ENCODE data around the gene KCNF1. TPM values are rescaled to one million over a fixed set of nuclear protein-coding genes. Genes with fewer than 3 reads are reported as not detected.

Gene KCNF1
- total and polyA plus RNA-seq, 10 of the 15 experiments (the other 5 are each of a cell fraction or from before 2014, with no cell fraction given): not detected

DNA sequence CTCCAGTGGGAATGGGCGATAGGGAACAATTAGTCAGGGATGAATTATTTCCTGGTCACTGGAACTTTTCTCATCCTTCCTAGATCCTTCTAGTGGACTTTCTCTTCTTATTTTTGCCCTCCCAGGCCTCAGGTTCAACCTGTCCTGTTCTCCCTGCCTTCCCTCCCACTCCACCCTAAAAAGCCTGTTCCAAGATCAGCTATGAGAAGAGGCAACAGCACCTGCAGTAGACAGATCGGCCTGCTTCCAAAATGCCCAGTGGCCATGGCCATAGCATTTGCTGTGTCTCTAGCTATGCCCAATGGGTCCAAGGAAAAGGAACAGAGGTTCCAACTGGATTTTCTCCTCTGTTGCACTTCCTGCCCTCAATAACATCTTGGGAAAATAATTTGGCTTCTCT lies 16.5 kb upstream of the KCNF1 start:
- no peak overlapping the region for H2AFZ ChIP-seq (ENCODE audit: control insufficient read depth, low read depth, low read length)
- DNase-seq (ENCODE audit: low read depth, low spot score) (no peak), ATAC-seq (no peak), FAIRE-seq (no peak)
- 7% methylated on average over 2 of the region's 2 CpGs for WGBS (ENCODE audit: insufficient coverage, insufficient replicate concordance, low lambda C conversion rate, missing lambda C conversion rate)
- no peak overlapping the region for H3K27ac ChIP-seq (ENCODE audit: control insufficient read depth, insufficient read depth)
- RAD21 ChIA-PET (ENCODE audit: unreplicated experiment): interaction anchor here (0.6 kb wide), 1 partner anchor 18 kb away, joined by 3 read pairs; no protein-coding TSS in a partner anchor
- intact Hi-C loops (cut with micrococcal nuclease; ENCODE audit: unreplicated experiment) (loop anchor here (5.0 kb wide), 1 partner anchor 48 kb away; no protein-coding TSS in a partner anchor), in situ Hi-C loops (cut with MboI) (loop anchor here (5.0 kb wide), 1 partner anchor 58 kb away; no protein-coding TSS in a partner anchor)
- no peaks in the 10 kb centered on the region for H3K36me3 ChIP-seq (ENCODE audit: control insufficient read depth in 2 of 2, insufficient read depth in 2 of 2, low read length in 1 of 2)
- H3K4me1 ChIP-seq (ENCODE audit: control insufficient read depth, insufficient read depth, low read length): no peaks in the 10 kb centered on the region
- SMC1A ChIA-PET (ENCODE audit: uncharacterized antibody, unreplicated experiment): interaction anchor here (1.6 kb wide), 1 partner anchor 28 kb away, joined by 4 read pairs; no protein-coding TSS in a partner anchor
- no peak overlapping the region for H3K4me2 ChIP-seq (ENCODE audit: control insufficient read depth, insufficient read depth)
- CTCF ChIA-PET: interaction anchor here (0.8 to 1.3 kb wide), 4 partner anchors 14 to 60 kb away, joined by 3 to 4 read pairs (median 3); no protein-coding TSS in a partner anchor
- peaks cover 0 to 3% of the 10 kb centered on the region in 2 experiments; a peak in 2 of 4 replicates for H3K27me3 ChIP-seq (replicated peaks in 1 of 2; ENCODE audit: control insufficient read depth in 2 of 2, insufficient read depth in 2 of 2, low read length in 1 of 2)
- H3K9ac ChIP-seq (ENCODE audit: control insufficient read depth, insufficient read depth, low read length): no peak overlapping the region
- no peaks in the 10 kb centered on the region for H3K79me2 ChIP-seq (ENCODE audit: control insufficient read depth, insufficient read depth, low read length)
- H3K9me3 ChIP-seq (replicated peaks; ENCODE audit: control insufficient read depth, insufficient read depth, low read length): no peaks in the 10 kb centered on the region
- POLR2A ChIA-PET: no interaction called here
- H3K4me3 ChIP-seq: no peak overlapping the region
- H4K20me1 ChIP-seq (ENCODE audit: control insufficient read depth, insufficient read depth): no peaks in the 10 kb centered on the region
- no TSS peak for BruUV-seq (replicated peaks)
- TF ChIP-seq PAX5 (IDR thresholded peaks at IDR 0.05; ENCODE audit: borderline replicate concordance, low read depth, low read length) (no peak), JUNB (IDR thresholded peaks at IDR 0.05) (no peak), ASH2L (IDR thresholded peaks at IDR 0.05; ENCODE audit: borderline replicate concordance, low read depth) (no peak), IKZF2 (IDR thresholded peaks at IDR 0.05) (no peak), MYB (IDR thresholded peaks at IDR 0.05; ENCODE audit: borderline replicate concordance, low read depth, low read length) (no peak), BRCA1 (IDR thresholded peaks at IDR 0.05; ENCODE audit: low read depth, low read length) (no peak), RELA (IDR thresholded peaks at IDR 0.05; ENCODE audit: borderline replicate concordance, partially characterized antibody) (no peak), ZNF207 (IDR thresholded peaks at IDR 0.05; ENCODE audit: borderline replicate concordance) (no peak), NBN (IDR thresholded peaks at IDR 0.05) (no peak), YBX1 (IDR thresholded peaks at IDR 0.05) (no peak), TCF3 (IDR thresholded peaks at IDR 0.05; ENCODE audit: borderline replicate concordance, insufficient read depth, low read depth, low read length) (no peak), MEF2A (IDR thresholded peaks at IDR 0.05; ENCODE audit: insufficient read depth, low read depth, low read length) (no peak), TARDBP (IDR thresholded peaks at IDR 0.05; ENCODE audit: borderline replicate concordance) (no peak), PAX8 (IDR thresholded peaks at IDR 0.05) (no peak)
- TF ChIP-seq, protein P1, sequence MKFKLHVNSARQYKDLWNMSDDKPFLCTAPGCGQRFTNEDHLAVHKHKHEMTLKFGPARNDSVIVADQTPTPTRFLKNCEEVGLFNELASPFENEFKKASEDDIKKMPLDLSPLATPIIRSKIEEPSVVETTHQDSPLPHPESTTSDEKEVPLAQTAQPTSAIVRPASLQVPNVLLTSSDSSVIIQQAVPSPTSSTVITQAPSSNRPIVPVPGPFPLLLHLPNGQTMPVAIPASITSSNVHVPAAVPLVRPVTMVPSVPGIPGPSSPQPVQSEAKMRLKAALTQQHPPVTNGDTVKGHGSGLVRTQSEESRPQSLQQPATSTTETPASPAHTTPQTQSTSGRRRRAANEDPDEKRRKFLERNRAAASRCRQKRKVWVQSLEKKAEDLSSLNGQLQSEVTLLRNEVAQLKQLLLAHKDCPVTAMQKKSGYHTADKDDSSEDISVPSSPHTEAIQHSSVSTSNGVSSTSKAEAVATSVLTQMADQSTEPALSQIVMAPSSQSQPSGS (IDR thresholded peaks at IDR 0.05; ENCODE audit: low read length): no peak
- TF ChIP-seq, protein P2, sequence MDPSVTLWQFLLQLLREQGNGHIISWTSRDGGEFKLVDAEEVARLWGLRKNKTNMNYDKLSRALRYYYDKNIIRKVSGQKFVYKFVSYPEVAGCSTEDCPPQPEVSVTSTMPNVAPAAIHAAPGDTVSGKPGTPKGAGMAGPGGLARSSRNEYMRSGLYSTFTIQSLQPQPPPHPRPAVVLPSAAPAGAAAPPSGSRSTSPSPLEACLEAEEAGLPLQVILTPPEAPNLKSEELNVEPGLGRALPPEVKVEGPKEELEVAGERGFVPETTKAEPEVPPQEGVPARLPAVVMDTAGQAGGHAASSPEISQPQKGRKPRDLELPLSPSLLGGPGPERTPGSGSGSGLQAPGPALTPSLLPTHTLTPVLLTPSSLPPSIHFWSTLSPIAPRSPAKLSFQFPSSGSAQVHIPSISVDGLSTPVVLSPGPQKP (IDR thresholded peaks at IDR 0.05; ENCODE audit: low read depth, low read length): no peak
- TF ChIP-seq, protein P3, sequence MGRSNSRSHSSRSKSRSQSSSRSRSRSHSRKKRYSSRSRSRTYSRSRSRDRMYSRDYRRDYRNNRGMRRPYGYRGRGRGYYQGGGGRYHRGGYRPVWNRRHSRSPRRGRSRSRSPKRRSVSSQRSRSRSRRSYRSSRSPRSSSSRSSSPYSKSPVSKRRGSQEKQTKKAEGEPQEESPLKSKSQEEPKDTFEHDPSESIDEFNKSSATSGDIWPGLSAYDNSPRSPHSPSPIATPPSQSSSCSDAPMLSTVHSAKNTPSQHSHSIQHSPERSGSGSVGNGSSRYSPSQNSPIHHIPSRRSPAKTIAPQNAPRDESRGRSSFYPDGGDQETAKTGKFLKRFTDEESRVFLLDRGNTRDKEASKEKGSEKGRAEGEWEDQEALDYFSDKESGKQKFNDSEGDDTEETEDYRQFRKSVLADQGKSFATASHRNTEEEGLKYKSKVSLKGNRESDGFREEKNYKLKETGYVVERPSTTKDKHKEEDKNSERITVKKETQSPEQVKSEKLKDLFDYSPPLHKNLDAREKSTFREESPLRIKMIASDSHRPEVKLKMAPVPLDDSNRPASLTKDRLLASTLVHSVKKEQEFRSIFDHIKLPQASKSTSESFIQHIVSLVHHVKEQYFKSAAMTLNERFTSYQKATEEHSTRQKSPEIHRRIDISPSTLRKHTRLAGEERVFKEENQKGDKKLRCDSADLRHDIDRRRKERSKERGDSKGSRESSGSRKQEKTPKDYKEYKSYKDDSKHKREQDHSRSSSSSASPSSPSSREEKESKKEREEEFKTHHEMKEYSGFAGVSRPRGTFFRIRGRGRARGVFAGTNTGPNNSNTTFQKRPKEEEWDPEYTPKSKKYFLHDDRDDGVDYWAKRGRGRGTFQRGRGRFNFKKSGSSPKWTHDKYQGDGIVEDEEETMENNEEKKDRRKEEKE (IDR thresholded peaks at IDR 0.05): no peak
